OCI-LY7 (cell line): Measurements from ENCODE around the gene IRS1. TPM values are rescaled to one million over a fixed set of nuclear protein-coding genes. Genes with fewer than 3 reads are reported as not detected.

ENCODE experiments used
- BruUV-seq: library from RNA; stranded (reverse); fragments of 400-500 nt; replicated peaks from 2 replicates; lab custom pipeline; 2021; lab: Mats Ljungman, UMichigan
- CTCF ChIA-PET: fragments of 300-600 bp; sonication (Branson Sonifier 250); formaldehyde crosslinking; loops from one replicate; lab custom pipeline; 2022; ENCODE audit warnings: antibody characterized with exemption; ENCODE audit not compliant: unreplicated experiment; lab: Charles Lee
- POLR2A ChIA-PET: fragments of 300-600 bp; sonication (Branson Sonifier 250); formaldehyde crosslinking; loops from one replicate; lab custom pipeline; 2022; ENCODE audit warnings: antibody characterized with exemption; lab: Charles Lee
- DNase-seq: peaks from one replicate; pipeline ENCODE4 v3.0.0-alpha.2; 2015; ENCODE audit warnings: low spot score
- H2AFZ ChIP-seq: fragments of 200-600 bp; sonication (generic), shearing (Covaris generic); 2 replicates; pipeline ENCODE4 v1.6.1; 2014; ENCODE audit warnings: mild to moderate bottlenecking, antibody characterized with exemption, low read length, moderate library complexity
- H3K27ac ChIP-seq: fragments of 200-600 bp; sonication (generic); 2 replicates; pipeline ENCODE4 v1.5.1; 2014; ENCODE audit warnings: mixed run types, low read depth, mild to moderate bottlenecking, moderate library complexity, low read length, inconsistent platforms; ENCODE audit not compliant: poor library complexity, severe bottlenecking
- H3K36me3 ChIP-seq: fragments of 200-600 bp; sonication (generic); 2 replicates; pipeline ENCODE4 v1.6.1; 2014; ENCODE audit warnings: mild to moderate bottlenecking, antibody characterized with exemption, low read length, moderate library complexity, mixed read lengths; ENCODE audit not compliant: insufficient read depth
- H3K4me1 ChIP-seq: fragments of 200-600 bp; sonication (generic); 2 replicates; pipeline ENCODE4 v1.5.1; 2014; ENCODE audit warnings: mild to moderate bottlenecking, low read length; ENCODE audit not compliant: insufficient read depth, poor library complexity, severe bottlenecking
- H3K4me2 ChIP-seq: fragments of 200-600 bp; sonication (generic); 2 replicates; pipeline ENCODE4 v1.6.1; 2014; ENCODE audit warnings: mild to moderate bottlenecking, low read length
- H3K4me3 ChIP-seq: fragments of 200-600 bp; sonication (generic); 2 replicates; pipeline ENCODE4 v1.5.1; 2014; ENCODE audit warnings: mild to moderate bottlenecking, low read depth, low read length; ENCODE audit not compliant: poor library complexity, severe bottlenecking
- H3K79me2 ChIP-seq: fragments of 200-600 bp; sonication (generic); 2 replicates; pipeline ENCODE4 v1.6.1; 2016; ENCODE audit warnings: low read depth, mild to moderate bottlenecking, low read length, moderate library complexity, mixed read lengths; ENCODE audit not compliant: insufficient read depth
- H3K9me2 ChIP-seq: fragments of 200-600 bp; sonication (generic); 2 replicates; pipeline ENCODE4 v1.6.1; 2016; ENCODE audit warnings: mild to moderate bottlenecking, low read length, mixed read lengths; ENCODE audit not compliant: insufficient read depth
- H3K9me3 ChIP-seq: fragments of 200-600 bp; sonication (generic); 2 replicates; pipeline ENCODE4 v1.6.1; 2014; ENCODE audit warnings: mild to moderate bottlenecking, mixed run types, low read length, mixed read lengths
- H4K20me1 ChIP-seq: fragments of 200-600 bp; sonication (generic); 2 replicates; pipeline ENCODE4 v1.6.1; 2014; ENCODE audit warnings: mild to moderate bottlenecking, antibody characterized with exemption, low read length, moderate library complexity, mixed read lengths; ENCODE audit not compliant: insufficient read depth
- EZH2phosphoT487 ChIP-seq: fragments of 200-600 bp; sonication (generic); IDR thresholded peaks from 2 replicates; pipeline ENCODE4 v1.6.1; 2018; ENCODE audit warnings: low read depth, borderline replicate concordance, mild to moderate bottlenecking, mixed run types, antibody characterized with exemption, low read length, moderate library complexity, mixed read lengths
- intact Hi-C: fragments of 100-400 bp; cut with micrococcal nuclease; formaldehyde crosslinking; loops from one replicate; pipeline ENCODE4 v1.10.0; 2022; ENCODE audit not compliant: unreplicated experiment
- total RNA-seq, 2 experiments: library from RNA; depleted of rRNA in 1 of 2; stranded (reverse); fragments of >200 nt in 1 of 2; shearing (Covaris generic) in 1 of 2; gene quantifications; 2 replicates each; pipeline ENCODE4 v1.2.3, GENCODE V29; 2014 to 2022
- TF ChIP-seq, protein P1 (sequence below): fragments of 200-600 bp; sonication (generic); conservative IDR thresholded peaks from 2 replicates; pipeline ENCODE4 v1.5.1; 2014; ENCODE audit warnings: mild to moderate bottlenecking, antibody characterized with exemption, low read length, moderate library complexity, mixed read lengths

Gene IRS1
- total RNA-seq, 2 experiments from 2014 or later = 18.1 to 23.5 TPM

DNA sequence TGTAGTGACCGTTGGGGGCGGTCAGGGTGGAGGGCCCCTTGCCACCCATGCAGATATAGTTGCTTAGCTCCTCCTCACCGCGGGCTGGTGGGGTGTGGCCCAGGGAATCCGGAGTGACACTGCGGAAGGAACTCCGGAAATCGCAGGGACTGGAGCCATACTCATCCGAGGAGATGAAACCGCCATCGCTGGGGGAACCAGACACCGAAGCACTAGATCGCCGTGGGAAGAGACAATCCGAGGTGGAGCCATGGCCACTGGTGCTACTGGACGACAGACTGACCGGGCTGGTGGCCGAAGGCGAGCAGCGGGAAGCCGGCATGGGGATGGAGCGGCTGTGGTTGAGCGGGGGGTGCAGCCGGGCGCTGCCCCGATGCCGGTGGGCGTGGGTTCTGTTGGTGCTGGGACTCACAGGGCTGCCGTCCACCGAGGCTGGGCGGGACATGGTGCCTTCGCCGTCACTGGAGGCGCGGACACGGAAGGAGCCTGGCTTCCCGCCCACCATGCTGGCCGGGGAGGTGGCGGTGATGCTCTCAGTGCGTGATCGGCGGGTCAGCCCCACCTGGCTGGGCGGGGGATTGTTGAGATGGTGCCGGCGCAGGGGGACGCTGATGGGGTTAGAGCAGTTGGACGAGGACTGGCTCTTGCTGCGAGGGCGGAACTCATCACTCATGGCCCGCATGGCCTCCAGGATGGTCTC, 2.2 kb downstream of the IRS1 start:
- no peak overlapping the region for H3K27ac ChIP-seq
- ChIA-PET POLR2A (interaction anchor here (1.1 kb wide), 1 partner anchor 119 kb away, joined by 4 read pairs; no protein-coding TSS in a partner anchor), CTCF (interaction anchor here (0.9 to 1.0 kb wide), 4 partner anchors 23 to 1132 kb away, joined by 3 to 5 read pairs (median 4); no protein-coding TSS in a partner anchor)
- peaks cover 49% of the 10 kb centered on the region for H3K36me3 ChIP-seq
- H3K9me2 ChIP-seq = no peaks in the 10 kb centered on the region
- peaks cover 59% of the 10 kb centered on the region for H3K79me2 ChIP-seq
- DNase-seq = no peak
- H3K4me2 ChIP-seq = peak overlapping the region; percentile 95
- intact Hi-C loops = loop anchor here (5.0 to 10.0 kb wide), 3 partner anchors 105 to 1523 kb away; no protein-coding TSS in a partner anchor
- no TSS peak for BruUV-seq
- H3K4me1 ChIP-seq = peaks cover 55% of the 10 kb centered on the region
- no peak for TF ChIP-seq EZH2phosphoT487
- peaks cover 5% of the 10 kb centered on the region for H4K20me1 ChIP-seq
- no peaks in the 10 kb centered on the region for H3K9me3 ChIP-seq
- peak overlapping the region; percentile 89 for H3K4me3 ChIP-seq
- H2AFZ ChIP-seq = no peak overlapping the region

DNA sequence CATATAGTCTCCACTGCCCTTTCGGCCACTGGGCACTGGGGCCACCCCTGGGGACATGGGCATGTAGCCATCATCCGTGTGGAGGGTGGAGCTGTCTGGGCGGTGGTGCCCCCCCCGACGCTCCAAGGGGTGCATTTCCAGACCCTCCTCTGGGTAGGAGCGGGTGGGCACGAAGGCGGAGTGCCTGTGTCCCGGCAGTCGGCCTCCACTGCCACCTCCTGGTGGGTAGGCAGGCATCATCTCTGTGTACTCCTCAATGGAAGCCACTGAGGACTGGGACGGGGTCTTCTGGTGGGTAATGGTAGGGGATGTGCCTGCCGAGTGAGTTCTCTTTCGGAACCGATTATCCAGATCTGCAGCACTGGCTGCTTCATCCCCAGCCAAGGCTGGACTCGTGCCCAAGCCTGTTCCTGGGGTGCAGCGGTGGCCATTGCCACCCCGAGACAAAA, 2.8 kb downstream of the IRS1 start:
- H2AFZ ChIP-seq = no peak overlapping the region
- H3K4me2 ChIP-seq = peak overlapping the region; percentile 95
- no peaks in the 10 kb centered on the region for H3K9me2 ChIP-seq
- ChIA-PET POLR2A (interaction anchor here (10.5 kb wide), 1 partner anchor 25 kb away, joined by 122 read pairs; no protein-coding TSS in a partner anchor), CTCF (interaction anchor here (1.0 kb wide), 1 partner anchor 178 kb away, joined by 3 read pairs; no protein-coding TSS in a partner anchor)
- no TSS peak for BruUV-seq
- H3K4me1 ChIP-seq = peaks cover 53% of the 10 kb centered on the region
- H3K36me3 ChIP-seq = peaks cover 49% of the 10 kb centered on the region
- H3K79me2 ChIP-seq = peaks cover 65% of the 10 kb centered on the region
- peak overlapping the region; percentile 6 for H3K4me3 ChIP-seq
- peak; percentile 38 for DNase-seq
- TF ChIP-seq, protein P1, sequence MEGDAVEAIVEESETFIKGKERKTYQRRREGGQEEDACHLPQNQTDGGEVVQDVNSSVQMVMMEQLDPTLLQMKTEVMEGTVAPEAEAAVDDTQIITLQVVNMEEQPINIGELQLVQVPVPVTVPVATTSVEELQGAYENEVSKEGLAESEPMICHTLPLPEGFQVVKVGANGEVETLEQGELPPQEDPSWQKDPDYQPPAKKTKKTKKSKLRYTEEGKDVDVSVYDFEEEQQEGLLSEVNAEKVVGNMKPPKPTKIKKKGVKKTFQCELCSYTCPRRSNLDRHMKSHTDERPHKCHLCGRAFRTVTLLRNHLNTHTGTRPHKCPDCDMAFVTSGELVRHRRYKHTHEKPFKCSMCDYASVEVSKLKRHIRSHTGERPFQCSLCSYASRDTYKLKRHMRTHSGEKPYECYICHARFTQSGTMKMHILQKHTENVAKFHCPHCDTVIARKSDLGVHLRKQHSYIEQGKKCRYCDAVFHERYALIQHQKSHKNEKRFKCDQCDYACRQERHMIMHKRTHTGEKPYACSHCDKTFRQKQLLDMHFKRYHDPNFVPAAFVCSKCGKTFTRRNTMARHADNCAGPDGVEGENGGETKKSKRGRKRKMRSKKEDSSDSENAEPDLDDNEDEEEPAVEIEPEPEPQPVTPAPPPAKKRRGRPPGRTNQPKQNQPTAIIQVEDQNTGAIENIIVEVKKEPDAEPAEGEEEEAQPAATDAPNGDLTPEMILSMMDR = peak; percentile 74
- TF ChIP-seq EZH2phosphoT487 = no peak
- H3K9me3 ChIP-seq = no peaks in the 10 kb centered on the region
- intact Hi-C loops = loop anchor here (5.0 to 10.0 kb wide), 3 partner anchors 105 to 1522 kb away; no protein-coding TSS in a partner anchor
- H3K27ac ChIP-seq = no peak overlapping the region
- H4K20me1 ChIP-seq = peaks cover 5% of the 10 kb centered on the region

- ChIA-PET POLR2A (interaction anchor here (0.7 to 10.5 kb wide), 4 partner anchors 9 to 196 kb away, joined by 3 to 122 read pairs (median 4); no protein-coding TSS in a partner anchor), CTCF (interaction anchor here (1.0 kb wide), 1 partner anchor 179 kb away, joined by 3 read pairs; no protein-coding TSS in a partner anchor)
- Histone ChIP-seq H3K9me2 (no peaks in the 10 kb centered on the region), H3K79me2 (peaks cover 67% of the 10 kb centered on the region), H2AFZ (no peak overlapping the region), H3K4me3 (peak overlapping the region; percentile 73), H3K4me1 (peaks cover 50% of the 10 kb centered on the region), H3K36me3 (peaks cover 49% of the 10 kb centered on the region), H4K20me1 (peaks cover 5% of the 10 kb centered on the region), H3K27ac (no peak overlapping the region), H3K9me3 (no peaks in the 10 kb centered on the region), H3K4me2 (peak overlapping the region; percentile 95)
- no TSS peak for BruUV-seq
- no peak for DNase-seq
- TF ChIP-seq EZH2phosphoT487 = no peak
- TF ChIP-seq, protein P1 = no peak
- intact Hi-C loops = loop anchor here (5.0 to 10.0 kb wide), 3 partner anchors 104 to 1521 kb away; no protein-coding TSS in a partner anchor
These were observed 3.4 kb downstream of the IRS1 start for GRCh38 chr2:226796012-226796839.
